IMR-90 (cell line): Measurements from ENCODE around the gene TP73. TPM values are rescaled to one million over a fixed set of nuclear protein-coding genes. Genes with fewer than 3 reads are reported as not detected.

Experiments
- ATAC-seq: fragments of 200-7000 bp; cut with Tn5 transposase; 2 replicates; pipeline ENCODE4 v1.9.1; 2020; ENCODE audit warnings: low read depth, mild to moderate bottlenecking, moderate library complexity
- BruUV-seq: library from RNA; stranded (reverse); fragments of 400-500 nt; replicated peaks from 2 replicates; lab custom pipeline; 2021; lab: Mats Ljungman, UMichigan
- CTCF ChIA-PET: fragments of 300-600 bp; formaldehyde crosslinking; extraction: SDS; loops from one replicate; lab custom pipeline; 2021; ENCODE audit warnings: antibody characterized with exemption; lab: Yijun Ruan, JAX
- POLR2A ChIA-PET: fragments of 300-600 bp; sonication (Branson Sonifier 250); formaldehyde crosslinking; loops from one replicate; lab custom pipeline; 2022; ENCODE audit warnings: antibody characterized with exemption; ENCODE audit not compliant: unreplicated experiment; lab: Charles Lee
- DNase-seq: peaks from one replicate; pipeline ENCODE4 v3.0.0; 2013
- H2AFZ ChIP-seq: replicated peaks from 2 replicates; pipeline ENCODE3; 2013; ENCODE audit warnings: low read length, mild to moderate bottlenecking; ENCODE audit not compliant: poor library complexity
- H2AK5ac ChIP-seq: 2 replicates; pipeline ENCODE4 v1.6.1; 2013; ENCODE audit warnings: low read depth, low read length, inconsistent platforms
- H2AK9ac ChIP-seq: replicated peaks from 2 replicates; pipeline ENCODE3; 2013; ENCODE audit warnings: mild to moderate bottlenecking, low read depth, low read length, moderate library complexity; ENCODE audit not compliant: poor library complexity
- H2BK120ac ChIP-seq: 2 replicates; pipeline ENCODE4 v1.6.1; 2013; ENCODE audit warnings: low read depth, low read length, inconsistent platforms
- H2BK15ac ChIP-seq: 3 replicates; pipeline ENCODE4 v1.6.1; 2013; ENCODE audit warnings: low read depth, low read length, inconsistent platforms
- H2BK20ac ChIP-seq: 2 replicates; pipeline ENCODE4 v1.6.1; 2013; ENCODE audit warnings: low read depth, mild to moderate bottlenecking, inconsistent platforms, low read length, moderate library complexity
- H2BK5ac ChIP-seq: 2 replicates; pipeline ENCODE4 v1.6.1; 2013; ENCODE audit warnings: mild to moderate bottlenecking, low read depth, low read length, inconsistent platforms; ENCODE audit not compliant: poor library complexity, severe bottlenecking
- H3K14ac ChIP-seq: replicated peaks from 2 replicates; pipeline ENCODE4 v1.6.1; 2013; ENCODE audit warnings: low read depth, low read length, inconsistent platforms
- H3K18ac ChIP-seq: 2 replicates; pipeline ENCODE4 v1.6.1; 2013; ENCODE audit warnings: low read depth, low read length, control low read depth
- H3K23ac ChIP-seq: 2 replicates; pipeline ENCODE4 v1.6.1; 2013; ENCODE audit warnings: low read depth, low read length, inconsistent platforms
- H3K27ac ChIP-seq: 2 replicates; pipeline ENCODE4 v1.5.1; 2013; ENCODE audit warnings: mild to moderate bottlenecking, control low read depth, low read length; ENCODE audit not compliant: insufficient read depth
- H3K27me3 ChIP-seq: 2 replicates; pipeline ENCODE4 v1.6.1; 2013; ENCODE audit warnings: low read length; ENCODE audit not compliant: control insufficient read depth, insufficient read depth
- H3K36me3 ChIP-seq: 2 replicates; pipeline ENCODE4 v1.6.1; 2013; ENCODE audit warnings: low read length, mixed read lengths; ENCODE audit not compliant: control insufficient read depth, insufficient read depth
- H3K4ac ChIP-seq: 2 replicates; pipeline ENCODE4 v1.6.1; 2013; ENCODE audit warnings: low read depth, low read length, inconsistent platforms
- H3K4me1 ChIP-seq: 2 replicates; pipeline ENCODE4 v1.6.1; 2013; ENCODE audit warnings: low read length, mixed read lengths; ENCODE audit not compliant: control insufficient read depth, insufficient read depth
- H3K4me2 ChIP-seq: 2 replicates; pipeline ENCODE4 v1.6.1; 2013; ENCODE audit warnings: low read depth, mild to moderate bottlenecking, control low read depth, low read length, moderate library complexity
- H3K4me3 ChIP-seq: 2 replicates; pipeline ENCODE4 v1.5.1; 2013; ENCODE audit warnings: low read depth, mild to moderate bottlenecking, control low read depth, low read length, moderate library complexity; ENCODE audit not compliant: insufficient read depth
- H3K56ac ChIP-seq: 2 replicates; pipeline ENCODE4 v1.6.1; 2013; ENCODE audit warnings: low read length, inconsistent platforms; ENCODE audit not compliant: insufficient read depth; ENCODE audit errors: extremely low read depth
- H3K79me1 ChIP-seq, 2 experiments: 2 replicates each; pipeline ENCODE4 v1.6.1; 2013; ENCODE audit warnings: low read length in 2 of 2, inconsistent platforms in 1 of 2, low read depth in 1 of 2
- H3K9ac ChIP-seq: 2 replicates; pipeline ENCODE4 v1.6.1; 2013; ENCODE audit warnings: low read depth, low read length, control low read depth
- H3K9me1 ChIP-seq: 2 replicates; pipeline ENCODE4 v1.6.1; 2013; ENCODE audit warnings: low read length, inconsistent platforms; ENCODE audit not compliant: insufficient read depth
- H3K9me3 ChIP-seq: 2 replicates; pipeline ENCODE4 v1.6.1; 2013; ENCODE audit warnings: low read length; ENCODE audit not compliant: control insufficient read depth, insufficient read depth
- H4K20me1 ChIP-seq: 2 replicates; pipeline ENCODE4 v1.6.1; 2013; ENCODE audit warnings: low read length, inconsistent platforms; ENCODE audit not compliant: insufficient read depth
- H4K5ac ChIP-seq: 2 replicates; pipeline ENCODE4 v1.6.1; 2013; ENCODE audit warnings: mild to moderate bottlenecking, low read depth, low read length, control low read depth
- H4K8ac ChIP-seq, 2 experiments: 2 replicates each; pipeline ENCODE4 v1.6.1; 2013; ENCODE audit warnings: low read depth in 2 of 2, low read length in 2 of 2, control low read depth in 1 of 2, inconsistent platforms in 1 of 2
- H4K91ac ChIP-seq: 2 replicates; pipeline ENCODE4 v1.6.1; 2013; ENCODE audit warnings: low read depth, low read length, inconsistent platforms; ENCODE audit not compliant: insufficient read depth
- CEBPB ChIP-seq: IDR thresholded peaks from 2 replicates; pipeline ENCODE4 v1.6.1; 2012; ENCODE audit warnings: low read depth, low read length, improper control_type of control experiment
- CHD1 ChIP-seq: IDR thresholded peaks from 2 replicates; pipeline ENCODE4 v1.6.1; 2012; ENCODE audit warnings: low read depth, low read length, improper control_type of control experiment
- ELK1 ChIP-seq: fragments of 150-350 bp; IDR thresholded peaks from 2 replicates; pipeline ENCODE4 v1.6.1; 2016; ENCODE audit warnings: low read depth, mild to moderate bottlenecking, low read length, moderate library complexity, borderline replicate concordance
- FOS ChIP-seq: fragments of 150-350 bp; IDR thresholded peaks from 2 replicates; pipeline ENCODE4 v1.6.1; 2016; ENCODE audit warnings: low read depth, low read length
- MAFK ChIP-seq: IDR thresholded peaks from 2 replicates; pipeline ENCODE4 v1.6.1; 2012; ENCODE audit warnings: low read depth, low read length, improper control_type of control experiment
- MAZ ChIP-seq: IDR thresholded peaks from 2 replicates; pipeline ENCODE4 v1.6.1; 2012; ENCODE audit warnings: low read depth, mild to moderate bottlenecking, low read length, improper control_type of control experiment, moderate library complexity, borderline replicate concordance
- MXI1 ChIP-seq: IDR thresholded peaks from 2 replicates; pipeline ENCODE4 v1.6.1; 2012; ENCODE audit warnings: low read depth, mild to moderate bottlenecking, low read length, moderate library complexity, borderline replicate concordance
- NFE2L2 ChIP-seq: fragments of 150-350 bp; IDR thresholded peaks from 2 replicates; pipeline ENCODE4 v1.6.1; 2016; ENCODE audit warnings: low read depth, mild to moderate bottlenecking, low read length
- RAD21 ChIP-seq: IDR thresholded peaks from 2 replicates; pipeline ENCODE4 v1.6.1; 2012; ENCODE audit warnings: low read length, improper control_type of control experiment
- RCOR1 ChIP-seq: IDR thresholded peaks from 2 replicates; pipeline ENCODE4 v1.6.1; 2012; ENCODE audit warnings: mild to moderate bottlenecking, low read length, improper control_type of control experiment; ENCODE audit not compliant: insufficient replicate concordance
- RFX5 ChIP-seq: IDR thresholded peaks from 2 replicates; pipeline ENCODE4 v1.8.0; 2012; ENCODE audit warnings: low read depth, mild to moderate bottlenecking, low read length, moderate library complexity
- SMC3 ChIP-seq: fragments of 150-350 bp; IDR thresholded peaks from 2 replicates; pipeline ENCODE4 v1.6.1; 2016; ENCODE audit warnings: low read depth, mild to moderate bottlenecking, antibody characterized with exemption, low read length, moderate library complexity
- WGBS, 2 experiments: methylation state at CpG; one replicate each; pipeline versions ENCODE4 v1.1.5 to v1.1.7; 2013; ENCODE audit warnings: missing lambda C conversion rate in 2 of 2; ENCODE audit not compliant: insufficient read length in 1 of 2; ENCODE audit errors: extremely low coverage in 2 of 2; 5-methylcytosine and 5-hydroxymethylcytosine counted together
- dilution Hi-C: fragments of 300-500 bp; cut with HindIII; formaldehyde crosslinking; loops from one replicate; pipeline ENCODE4 v1.14.3; 2018; ENCODE audit warnings: low sequenced_read_pairs; ENCODE audit not compliant: unreplicated experiment
- in situ Hi-C: fragments of 300-500 bp; cut with MboI; formaldehyde crosslinking; loops from 3 replicates; pipeline ENCODE4 v1.14.3; 2019; ENCODE audit warnings: low sequenced_read_pairs, inconsistent platforms, mixed read lengths
- intact Hi-C: fragments of 100-400 bp; cut with micrococcal nuclease; formaldehyde crosslinking; loops from 2 replicates; pipeline ENCODE4 v1.10.0; 2022
- polyA plus RNA-seq, 3 experiments: library from polyadenylated mRNA; depleted of rRNA; stranded (reverse); fragments of >200 nt; gene quantifications; 2 replicates each; pipeline ENCODE4 v1.2.3, GENCODE V29; 2012; ENCODE audit warnings: low replicate concordance in 1 of 3
- total RNA-seq: library from RNA; depleted of rRNA; stranded (reverse); fragments of >200 nt; gene quantifications from 2 replicates; pipeline ENCODE4 v1.2.3, GENCODE V29; 2012
- TF ChIP-seq, protein P1 (sequence below): fragments of 150-350 bp; IDR thresholded peaks from 2 replicates; pipeline ENCODE4 v1.6.1; 2017; ENCODE audit warnings: mild to moderate bottlenecking, antibody characterized with exemption, low read length, low read depth

TP73 gene
- total and polyA plus RNA-seq, 2 of the 4 experiments (the other 2 are of a cell fraction) = not detected

GRCh38 chr1:3630161-3630611 lies 22.1 kb upstream of the TP73 start:
- H2BK5ac ChIP-seq = no peak overlapping the region
- no peaks in the 10 kb centered on the region; the same call in 1 of the 2 replicates for H4K20me1 ChIP-seq
- H2AFZ ChIP-seq = no peak overlapping the region
- no peaks in the 10 kb centered on the region for H3K27me3 ChIP-seq
- no peak overlapping the region for H4K5ac ChIP-seq
- H2AK5ac ChIP-seq = no peak overlapping the region
- peaks cover 5 to 7% of the 10 kb centered on the region in 2 experiments; a peak in 1 of 4 replicates for H3K79me1 ChIP-seq
- ATAC-seq (no peak), DNase-seq (no peak)
- no peak overlapping the region for H3K4me3 ChIP-seq
- no peak overlapping the region for H3K9ac ChIP-seq
- H3K18ac ChIP-seq = no peak overlapping the region
- ChIA-PET POLR2A (interaction anchor here (0.6 kb wide), 1 partner anchor 117 kb away, joined by 10 read pairs; no protein-coding TSS in a partner anchor), CTCF (interaction anchor here (1.0 to 1.8 kb wide), 3 partner anchors 9 to 185 kb away, joined by 4 to 6 read pairs (median 5); no protein-coding TSS in a partner anchor)
- no peak overlapping the region for H4K8ac ChIP-seq
- H2AK9ac ChIP-seq = peak overlapping the region; percentile 36
- no peak for TF ChIP-seq MAZ
- no peak for TF ChIP-seq MXI1
- TF ChIP-seq RAD21 = no peak
- TF ChIP-seq CHD1 = no peak
- TF ChIP-seq SMC3 = no peak
- no peak for TF ChIP-seq FOS
- TF ChIP-seq MAFK = no peak
- no peak for TF ChIP-seq RFX5
- no peak for TF ChIP-seq ELK1
- TF ChIP-seq, protein P1, sequence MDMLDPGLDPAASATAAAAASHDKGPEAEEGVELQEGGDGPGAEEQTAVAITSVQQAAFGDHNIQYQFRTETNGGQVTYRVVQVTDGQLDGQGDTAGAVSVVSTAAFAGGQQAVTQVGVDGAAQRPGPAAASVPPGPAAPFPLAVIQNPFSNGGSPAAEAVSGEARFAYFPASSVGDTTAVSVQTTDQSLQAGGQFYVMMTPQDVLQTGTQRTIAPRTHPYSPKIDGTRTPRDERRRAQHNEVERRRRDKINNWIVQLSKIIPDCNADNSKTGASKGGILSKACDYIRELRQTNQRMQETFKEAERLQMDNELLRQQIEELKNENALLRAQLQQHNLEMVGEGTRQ = no peak
- no peak for TF ChIP-seq CEBPB
- TF ChIP-seq RCOR1 = no peak
- TF ChIP-seq NFE2L2 = no peak
- no peak overlapping the region for H4K91ac ChIP-seq
- intact Hi-C loops (no loop called here), dilution Hi-C loops (no loop called here), in situ Hi-C loops (no loop called here)
- H3K4me1 ChIP-seq = peaks cover 2% of the 10 kb centered on the region; the same call in 1 of the 2 replicates
- H2BK120ac ChIP-seq = no peak overlapping the region
- H2BK20ac ChIP-seq = no peak overlapping the region
- no peak overlapping the region for H3K23ac ChIP-seq
- no TSS peak for BruUV-seq
- peaks cover 62% of the 10 kb centered on the region for H3K36me3 ChIP-seq
- no peak overlapping the region for H2BK15ac ChIP-seq
- no peaks in the 10 kb centered on the region for H3K9me1 ChIP-seq
- H3K4me2 ChIP-seq = no peak overlapping the region
- WGBS, 2 experiments = no CpG with 5 or more reads among the region's 11 CpGs
- H3K9me3 ChIP-seq = no peaks in the 10 kb centered on the region
- no peak overlapping the region for H3K4ac ChIP-seq
- H3K56ac ChIP-seq = no peak overlapping the region
- H3K27ac ChIP-seq = no peak overlapping the region
- H3K14ac ChIP-seq = no peak overlapping the region
